Mesenchymal stem cell (in vitro differentiated cells and primary cell): ENCODE data around the gene PCDH19.

Source experiments
- DNase-seq: peaks from one replicate; pipeline ENCODE4 v3.0.0-alpha.2; 2013
- H2AFZ ChIP-seq: one replicate; pipeline ENCODE4 v1.6.1; 2013; ENCODE audit warnings: low read depth, mild to moderate bottlenecking, control low read depth, inconsistent platforms, low read length, moderate library complexity
- H2AK5ac ChIP-seq: 2 replicates; pipeline ENCODE4 v1.6.1; 2013; ENCODE audit warnings: low read length, moderate library complexity, mild to moderate bottlenecking, inconsistent platforms; ENCODE audit not compliant: severe bottlenecking
- H2BK120ac ChIP-seq: one replicate; pipeline ENCODE4 v1.6.1; 2013; ENCODE audit warnings: low read depth, mild to moderate bottlenecking, inconsistent platforms, low read length, moderate library complexity
- H2BK12ac ChIP-seq, 2 experiments: one replicate each; pipeline ENCODE4 v1.6.1; 2013; ENCODE audit warnings: inconsistent platforms in 2 of 2, low read length in 2 of 2, mild to moderate bottlenecking in 2 of 2, moderate library complexity in 2 of 2, control low read depth in 1 of 2
- H2BK15ac ChIP-seq: one replicate; pipeline ENCODE4 v1.6.1; 2013; ENCODE audit warnings: mild to moderate bottlenecking, low read depth, inconsistent platforms; ENCODE audit not compliant: poor library complexity, severe bottlenecking
- H2BK5ac ChIP-seq: 2 replicates; pipeline ENCODE4 v1.6.1; 2013; ENCODE audit warnings: low read depth, mild to moderate bottlenecking, low read length, control low read depth, inconsistent platforms; ENCODE audit not compliant: poor library complexity, severe bottlenecking
- H3K14ac ChIP-seq, 2 experiments: one replicate each; pipeline ENCODE4 v1.6.1; 2013; ENCODE audit warnings: inconsistent platforms in 2 of 2, low read length in 2 of 2, control low read depth in 1 of 2, mild to moderate bottlenecking in 1 of 2, moderate library complexity in 1 of 2
- H3K18ac ChIP-seq, 2 experiments: one replicate each; pipeline ENCODE4 v1.6.1; 2013; ENCODE audit warnings: inconsistent platforms in 2 of 2, low read length in 2 of 2, control low read depth in 1 of 2, low read depth in 1 of 2, mild to moderate bottlenecking in 1 of 2
- H3K23ac ChIP-seq, 2 experiments: one replicate each; pipeline ENCODE4 v1.6.1; 2013; ENCODE audit warnings: inconsistent platforms in 2 of 2, low read length in 2 of 2, mild to moderate bottlenecking in 2 of 2, moderate library complexity in 2 of 2, control low read depth in 1 of 2
- H3K27ac ChIP-seq: 2 replicates; pipeline ENCODE4 v1.5.1; 2013; ENCODE audit warnings: mild to moderate bottlenecking, moderate library complexity, low read length, control low read depth, inconsistent platforms; ENCODE audit not compliant: poor library complexity, severe bottlenecking
- H3K27me3 ChIP-seq, 2 experiments: 2 replicates each; pipeline versions ENCODE4 v1.6.1 to v1.7.0; 2013; ENCODE audit warnings: low read length in 2 of 2, mild to moderate bottlenecking in 2 of 2, moderate library complexity in 2 of 2, control low read depth in 1 of 2, inconsistent platforms in 1 of 2; ENCODE audit not compliant: control insufficient read depth in 1 of 2, insufficient read depth in 1 of 2
- H3K36me3 ChIP-seq, 2 experiments: 2 replicates each; pipeline versions ENCODE4 v1.6.1 to v1.7.0; 2013; ENCODE audit warnings: low read length in 2 of 2, control low read depth in 1 of 2, inconsistent platforms in 1 of 2, low read depth in 1 of 2, mild to moderate bottlenecking in 1 of 2; ENCODE audit not compliant: insufficient read depth in 2 of 2, control insufficient read depth in 1 of 2
- H3K4ac ChIP-seq, 2 experiments: one replicate each; pipeline ENCODE4 v1.6.1; 2013; ENCODE audit warnings: inconsistent platforms in 2 of 2, low read length in 2 of 2, mild to moderate bottlenecking in 2 of 2, moderate library complexity in 2 of 2, control low read depth in 1 of 2, low read depth in 1 of 2
- H3K4me1 ChIP-seq: 2 replicates; pipeline ENCODE4 v1.6.1; 2013; ENCODE audit warnings: low read depth, low read length, control low read depth; ENCODE audit not compliant: control insufficient read depth, insufficient read depth
- H3K4me2 ChIP-seq: 2 replicates; pipeline ENCODE4 v1.6.1; 2013; ENCODE audit warnings: low read length, mild to moderate bottlenecking, inconsistent platforms; ENCODE audit not compliant: poor library complexity, severe bottlenecking
- H3K4me3 ChIP-seq, 2 experiments: 2 replicates each; pipeline versions ENCODE4 v1.5.1 to v1.7.0; 2013; ENCODE audit warnings: low read length in 2 of 2, mild to moderate bottlenecking in 2 of 2, control low read depth in 1 of 2, low read depth in 1 of 2; ENCODE audit not compliant: insufficient read depth in 1 of 2
- H3K79me1 ChIP-seq: replicated peaks from 2 replicates; pipeline ENCODE4 v1.6.1; 2013; ENCODE audit warnings: mild to moderate bottlenecking, control low read depth, low read length, inconsistent platforms; ENCODE audit not compliant: poor library complexity, severe bottlenecking
- H3K9ac ChIP-seq: 2 replicates; pipeline ENCODE4 v1.7.0; 2013; ENCODE audit warnings: mild to moderate bottlenecking, low read length, moderate library complexity
- H3K9me3 ChIP-seq: 2 replicates; pipeline ENCODE4 v1.7.0; 2013; ENCODE audit warnings: mild to moderate bottlenecking, low read length; ENCODE audit not compliant: control insufficient read depth
- H4K8ac ChIP-seq: one replicate; pipeline ENCODE4 v1.6.1; 2013; ENCODE audit warnings: inconsistent platforms, mild to moderate bottlenecking, low read length, moderate library complexity
- H4K91ac ChIP-seq: one replicate; pipeline ENCODE4 v1.6.1; 2013; ENCODE audit warnings: mild to moderate bottlenecking, low read length, inconsistent platforms
- WGBS: methylation state at CpG from one replicate; pipeline ENCODE4 v1.1.7; 2013; ENCODE audit warnings: mixed read lengths; 5-methylcytosine and 5-hydroxymethylcytosine counted together

Gene PCDH19

GRCh38 chrX:100299559-100299958 lies 110.5 kb downstream of the PCDH19 start:
- Histone ChIP-seq H4K91ac (no peak overlapping the region), H3K4me2 (no peak overlapping the region), H2BK5ac (no peak overlapping the region), H3K27ac (no peak overlapping the region), H3K9ac (no peak overlapping the region), H3K9me3 (no peaks in the 10 kb centered on the region), H3K4ac (no peak overlapping the region), H2BK12ac (no peak overlapping the region), H2AK5ac (no peak overlapping the region), H4K8ac (no peak overlapping the region), H3K18ac (no peak overlapping the region), H2BK15ac (no peak overlapping the region), H3K36me3 (no peaks in the 10 kb centered on the region), H3K27me3 (peaks cover 0 to 13% of the 10 kb centered on the region in 2 experiments), H3K4me3 (no peak overlapping the region), H3K4me1 (no peaks in the 10 kb centered on the region), H3K23ac (no peak overlapping the region), H3K14ac (no peak overlapping the region), H3K79me1 (no peaks in the 10 kb centered on the region), H2BK120ac (no peak overlapping the region), H2AFZ (no peak overlapping the region)
- no peak for DNase-seq
- 81% methylated on average over 1 of the region's 2 CpGs for whole genome bisulfite sequencing

- Histone ChIP-seq H3K9me3 (no peaks in the 10 kb centered on the region), H2AK5ac (no peak overlapping the region), H3K4me3 (no peak overlapping the region), H2AFZ (no peak overlapping the region), H3K4me1 (no peaks in the 10 kb centered on the region), H3K14ac (no peak overlapping the region), H3K18ac (no peak overlapping the region), H3K27ac (no peak overlapping the region), H2BK5ac (no peak overlapping the region), H4K8ac (no peak overlapping the region), H3K9ac (no peak overlapping the region), H3K4me2 (no peak overlapping the region), H2BK120ac (no peak overlapping the region), H4K91ac (no peak overlapping the region), H2BK15ac (no peak overlapping the region), H3K4ac (no peak overlapping the region), H3K27me3 (peaks cover 0 to 20% of the 10 kb centered on the region in 2 experiments), H3K23ac (no peak overlapping the region), H3K79me1 (no peaks in the 10 kb centered on the region), H3K36me3 (no peaks in the 10 kb centered on the region), H2BK12ac (no peak overlapping the region)
- no peak for DNase-seq
- WGBS = no CpG with 5 or more reads among the region's 1 CpG
Observed at GRCh38 chrX:100297728-100298127, 112.3 kb downstream of the PCDH19 start.

DNA sequence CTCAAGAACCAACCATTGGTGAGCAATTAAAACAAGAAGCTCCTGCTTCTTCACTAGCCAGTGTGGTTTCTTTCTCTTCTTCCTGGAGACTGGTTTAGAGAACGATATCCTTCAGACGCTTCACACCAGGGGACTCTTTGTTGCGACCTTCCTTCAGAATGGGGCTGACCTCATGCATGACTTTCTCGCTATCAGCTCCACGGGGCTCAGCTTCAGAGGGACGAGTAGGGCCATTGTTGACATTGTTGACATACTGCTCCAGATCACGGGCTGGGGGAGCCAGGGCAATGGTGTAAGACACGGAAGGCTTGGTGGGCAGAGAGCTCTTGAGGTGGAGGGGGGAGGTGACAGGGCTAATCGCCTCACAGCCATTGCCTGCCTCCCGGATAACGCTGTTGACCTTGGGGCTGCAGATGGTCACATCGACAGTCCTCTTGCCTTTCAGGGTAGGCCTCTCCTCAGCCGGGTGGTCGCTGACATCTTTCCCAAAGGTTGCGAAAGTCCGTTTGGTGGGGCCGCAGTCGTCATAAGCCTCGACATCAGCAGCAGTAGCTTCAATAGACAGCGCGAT lies 113.8 kb downstream of the PCDH19 start:
- H3K9me3 ChIP-seq = no peaks in the 10 kb centered on the region
- 71% methylated on average over 21 of the region's 21 CpGs for WGBS
- H4K91ac ChIP-seq = no peak overlapping the region

DNA sequence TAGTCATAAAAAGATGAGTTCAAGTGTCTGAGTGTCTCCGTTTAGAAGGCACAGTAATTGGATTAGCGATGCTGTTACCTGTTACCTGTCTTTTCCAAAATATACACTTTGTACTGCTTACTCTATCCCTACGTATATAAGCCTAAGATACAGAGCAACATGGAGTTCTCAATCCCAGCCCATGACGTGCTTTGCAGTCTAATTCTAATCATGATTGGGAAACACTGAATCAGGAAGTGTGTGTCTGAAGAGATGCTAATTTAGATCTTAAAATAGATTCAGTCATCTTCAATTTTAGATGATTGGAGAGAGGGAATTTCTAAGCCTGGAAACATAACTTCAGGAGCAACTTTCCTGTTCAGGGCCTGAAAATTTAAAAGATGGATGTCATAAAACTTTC lies 115.1 kb downstream of the PCDH19 start:
- Histone ChIP-seq H3K36me3 (no peaks in the 10 kb centered on the region), H2BK12ac (no peak overlapping the region), H2AFZ (no peak overlapping the region), H3K27ac (no peak overlapping the region), H3K23ac (no peak overlapping the region), H2AK5ac (no peak overlapping the region), H2BK5ac (no peak overlapping the region), H3K9ac (no peak overlapping the region), H3K4me1 (no peaks in the 10 kb centered on the region), H3K79me1 (no peaks in the 10 kb centered on the region), H3K4ac (no peak overlapping the region), H4K91ac (no peak overlapping the region), H3K4me2 (no peak overlapping the region), H3K27me3 (peaks cover 0 to 25% of the 10 kb centered on the region in 2 experiments), H2BK15ac (no peak overlapping the region), H3K9me3 (no peaks in the 10 kb centered on the region), H2BK120ac (no peak overlapping the region), H3K4me3 (no peak overlapping the region), H3K18ac (no peak overlapping the region), H4K8ac (no peak overlapping the region), H3K14ac (no peak overlapping the region)
- DNase-seq = no peak
- 92% methylated on average over 2 of the region's 4 CpGs for WGBS

More for the DNA sequence above, 113.8 kb downstream of the PCDH19 start:
- no peak overlapping the region for H3K23ac ChIP-seq
- H3K79me1 ChIP-seq = no peaks in the 10 kb centered on the region
- H2BK5ac ChIP-seq = no peak overlapping the region
- H3K27ac ChIP-seq = no peak overlapping the region
- H3K4me1 ChIP-seq = no peaks in the 10 kb centered on the region
- DNase-seq = no peak
- no peak overlapping the region for H2BK15ac ChIP-seq
- no peak overlapping the region for H3K4me3 ChIP-seq
- peaks cover 0 to 20% of the 10 kb centered on the region in 2 experiments for H3K27me3 ChIP-seq
- no peak overlapping the region for H2AFZ ChIP-seq
- no peaks in the 10 kb centered on the region for H3K36me3 ChIP-seq
- H3K4me2 ChIP-seq = no peak overlapping the region
- no peak overlapping the region for H3K14ac ChIP-seq
- H3K9ac ChIP-seq = no peak overlapping the region
- no peak overlapping the region for H3K18ac ChIP-seq
- H2AK5ac ChIP-seq = no peak overlapping the region
- H2BK12ac ChIP-seq = no peak overlapping the region
- H3K4ac ChIP-seq = no peak overlapping the region
- no peak overlapping the region for H4K8ac ChIP-seq
- no peak overlapping the region for H2BK120ac ChIP-seq
